Kidney tubule cell (primary cell): ENCODE results near the gene GMDS.
A peak's percentile ranks its signal among the peaks of the same experiment; 100 is the strongest.

Source experiments
- DNase-seq: peaks from one replicate; pipeline ENCODE4 v3.0.0-alpha.2; 2018; ENCODE audit warnings: low spot score

GMDS gene

GRCh38 chr6:1895721-1896120, 349.7 kb downstream of the GMDS start:
- peak; percentile 15 for DNase-seq

GRCh38 chr6:1894954-1895353, 350.5 kb downstream of the GMDS start:
- DNase-seq = no peak

DNA sequence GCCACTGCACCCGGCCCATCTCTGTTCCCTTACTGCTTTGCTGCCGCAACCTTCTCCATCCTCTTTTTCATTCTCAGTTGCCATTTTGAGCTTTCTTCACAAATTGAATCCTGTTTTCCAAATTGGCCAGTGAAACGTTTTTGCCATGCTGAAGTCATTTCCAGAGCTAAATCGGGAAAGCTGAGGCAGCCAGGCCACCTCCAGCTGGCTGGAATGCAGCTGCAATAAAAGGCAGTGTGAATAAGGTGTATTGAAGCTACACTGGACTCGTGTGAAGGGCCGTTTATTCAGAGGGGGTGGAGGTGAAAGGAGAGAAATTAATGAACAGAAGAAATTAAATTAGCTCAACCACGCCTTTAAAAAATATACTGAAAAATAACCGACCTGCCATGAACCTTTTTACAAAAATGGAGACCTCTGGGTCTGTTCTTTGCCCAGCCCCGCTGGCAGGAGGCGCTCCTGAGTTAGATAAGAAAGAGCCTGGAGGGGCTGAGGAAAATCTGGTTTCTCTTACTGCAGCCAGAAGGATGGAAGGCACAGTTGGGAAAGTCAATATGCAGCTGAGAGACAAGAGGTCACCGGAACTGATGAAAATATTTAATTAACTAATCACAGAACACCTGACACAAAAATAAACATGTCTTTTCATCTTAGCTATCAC, 351.8 kb downstream of the GMDS start:
- no peak for DNase-seq

DNA sequence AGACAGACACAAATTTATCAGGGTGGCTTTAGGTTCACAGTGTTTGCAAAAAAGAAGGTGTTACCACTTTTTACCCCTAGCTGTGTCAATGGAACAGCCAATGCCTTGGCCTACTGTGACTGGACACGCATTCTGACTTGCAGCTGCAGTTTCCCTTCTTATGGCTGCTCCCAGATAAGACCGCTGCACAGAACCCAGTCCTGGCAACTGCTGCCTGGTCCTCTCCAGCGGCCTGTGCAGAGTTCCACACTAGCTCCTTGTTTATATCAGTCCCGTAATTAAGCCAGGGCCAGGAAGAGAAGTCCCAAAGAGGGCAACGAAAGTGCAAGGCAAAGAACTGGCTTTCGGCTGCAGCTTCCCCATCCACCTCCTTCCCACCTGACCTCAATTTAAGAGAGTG, 352.7 kb downstream of the GMDS start:
- DNase-seq = no peak

- DNase-seq = no peak
Observed at GRCh38 chr6:1890987-1891386, 354.4 kb downstream of the GMDS start.

GRCh38 chr6:1890071-1890470, 355.3 kb downstream of the GMDS start:
- DNase-seq = peak; percentile 14

DNA sequence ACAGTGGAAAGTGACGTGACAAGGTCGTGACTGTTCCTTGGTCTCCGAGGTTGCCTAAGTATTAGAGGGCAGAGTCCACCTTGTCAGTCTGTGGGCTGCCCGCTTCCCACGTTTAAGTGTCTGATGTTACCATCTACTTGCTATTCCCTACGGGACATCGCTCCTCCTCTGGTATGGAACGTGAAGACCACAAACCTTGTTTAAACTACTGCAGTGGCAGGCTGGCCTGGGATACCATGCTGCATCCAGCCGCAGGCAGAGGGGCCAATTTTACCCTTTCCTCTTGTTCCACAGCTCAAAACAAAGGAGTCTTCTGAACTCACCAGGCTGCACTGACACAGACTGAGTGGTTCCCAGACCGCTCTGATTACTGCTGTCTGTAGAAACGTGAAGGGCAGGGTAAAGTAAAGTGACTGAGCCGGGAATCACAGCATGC, 359.8 kb downstream of the GMDS start:
- DNase-seq = no peak

DNA sequence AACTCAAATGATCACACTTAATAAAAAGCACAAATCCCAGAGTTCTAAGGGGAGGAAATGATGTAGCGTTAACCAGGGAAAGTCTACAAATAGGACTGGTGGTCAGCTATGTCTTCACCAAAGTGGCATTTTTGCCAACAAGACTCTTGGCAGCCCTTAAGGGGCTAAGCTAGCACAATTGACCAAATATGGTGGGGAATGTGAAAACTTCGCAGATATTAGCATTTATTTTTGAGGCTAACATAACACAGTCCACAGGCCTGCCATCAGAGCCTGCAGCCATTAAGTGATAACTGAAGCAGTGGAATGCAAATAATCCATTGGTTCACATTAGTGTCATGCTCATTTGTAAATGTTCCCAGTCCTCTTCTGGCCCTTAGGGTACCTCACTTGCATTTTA, 361.1 kb downstream of the GMDS start:
- no peak for DNase-seq

- no peak for DNase-seq
Observed at GRCh38 chr6:1878330-1878729, 367.1 kb downstream of the GMDS start.

DNA sequence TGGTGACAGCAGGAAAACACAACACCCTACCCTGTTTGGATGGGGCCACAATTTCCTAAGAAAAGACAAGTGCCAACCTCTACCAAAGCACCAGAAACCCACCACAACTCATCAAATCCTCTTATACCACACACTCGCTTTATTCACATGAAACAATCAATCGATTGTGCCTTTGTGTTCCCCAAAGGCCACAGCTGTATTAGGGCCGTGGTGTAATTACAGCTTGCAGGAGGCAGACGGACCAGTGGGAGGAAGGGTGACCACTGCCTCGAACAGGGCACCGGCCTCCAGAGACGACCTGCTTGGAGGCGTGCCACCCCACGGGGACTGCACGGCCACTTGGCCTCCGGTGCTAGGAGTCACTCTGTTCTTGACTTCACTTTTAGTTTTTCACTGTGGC, 371.6 kb downstream of the GMDS start:
- no peak for DNase-seq

DNA sequence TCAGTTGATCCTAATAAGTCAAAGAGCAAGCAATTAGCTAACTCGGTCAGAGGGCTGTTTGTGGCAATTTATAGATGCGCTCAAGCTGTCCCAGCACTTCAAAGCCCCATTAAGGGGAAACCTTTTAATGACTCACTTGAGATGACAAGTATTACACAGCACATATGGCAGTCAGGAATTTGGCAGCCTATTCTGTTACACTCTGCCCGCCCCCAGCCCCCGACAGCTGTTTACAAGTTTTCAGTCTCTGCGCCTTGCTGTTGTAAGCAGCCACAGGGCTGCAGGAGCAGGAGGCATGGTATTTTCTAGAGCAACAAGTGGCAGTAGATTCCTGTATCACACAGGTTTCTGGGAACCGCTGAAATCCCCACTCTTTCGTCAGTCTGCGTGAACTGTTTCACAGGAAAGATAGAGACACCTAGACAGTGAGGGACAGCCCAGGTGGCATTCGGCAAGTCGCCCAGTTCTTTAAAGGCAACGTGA, 372.7 kb downstream of the GMDS start:
- peak; percentile 14 for DNase-seq

GRCh38 chr6:1871724-1872315, 373.6 kb downstream of the GMDS start:
- DNase-seq = no peak

DNA sequence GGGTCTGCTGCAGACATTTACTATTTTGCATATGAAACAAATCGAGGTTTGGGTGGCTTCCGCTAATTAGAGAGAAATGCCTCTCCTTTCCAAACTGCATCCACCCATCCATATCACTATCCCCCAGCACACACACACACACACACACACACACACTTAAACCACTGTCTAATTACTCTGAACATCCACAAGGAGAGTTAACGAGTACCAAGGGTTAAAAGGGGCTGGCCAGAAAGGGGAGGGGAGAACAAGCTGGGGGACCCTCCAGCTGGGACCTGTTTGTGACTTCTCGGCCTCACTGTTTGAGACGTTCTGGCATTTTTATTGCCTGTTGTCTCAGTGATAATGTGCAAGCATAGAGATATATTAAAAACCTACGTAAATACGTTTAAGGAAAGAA, 374.5 kb downstream of the GMDS start:
- DNase-seq = no peak

- DNase-seq = no peak
Observed at GRCh38 chr6:1870251-1870650, 375.2 kb downstream of the GMDS start.

DNA sequence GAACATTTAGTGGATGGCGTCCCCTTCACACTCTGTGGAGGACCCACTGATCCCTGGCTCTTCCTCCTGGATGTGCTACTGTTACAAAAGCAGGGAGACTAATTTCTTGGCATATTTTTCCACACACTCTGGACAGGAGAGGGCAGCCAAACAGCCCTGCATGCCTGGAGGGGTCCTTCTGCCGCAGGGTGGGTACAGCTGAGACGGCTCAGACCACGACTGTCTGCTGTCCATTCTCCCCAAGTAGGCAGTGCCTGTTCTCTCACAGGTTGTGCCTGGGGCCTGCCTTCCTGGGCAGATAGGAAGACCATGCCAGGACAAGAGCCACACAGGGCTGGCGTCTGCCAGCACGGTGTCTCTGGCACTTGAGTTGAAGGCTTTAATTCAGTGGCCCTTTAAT, 375.6 kb downstream of the GMDS start:
- DNase-seq = no peak

GRCh38 chr6:1869308-1869707, 376.1 kb downstream of the GMDS start:
- no peak for DNase-seq

DNA sequence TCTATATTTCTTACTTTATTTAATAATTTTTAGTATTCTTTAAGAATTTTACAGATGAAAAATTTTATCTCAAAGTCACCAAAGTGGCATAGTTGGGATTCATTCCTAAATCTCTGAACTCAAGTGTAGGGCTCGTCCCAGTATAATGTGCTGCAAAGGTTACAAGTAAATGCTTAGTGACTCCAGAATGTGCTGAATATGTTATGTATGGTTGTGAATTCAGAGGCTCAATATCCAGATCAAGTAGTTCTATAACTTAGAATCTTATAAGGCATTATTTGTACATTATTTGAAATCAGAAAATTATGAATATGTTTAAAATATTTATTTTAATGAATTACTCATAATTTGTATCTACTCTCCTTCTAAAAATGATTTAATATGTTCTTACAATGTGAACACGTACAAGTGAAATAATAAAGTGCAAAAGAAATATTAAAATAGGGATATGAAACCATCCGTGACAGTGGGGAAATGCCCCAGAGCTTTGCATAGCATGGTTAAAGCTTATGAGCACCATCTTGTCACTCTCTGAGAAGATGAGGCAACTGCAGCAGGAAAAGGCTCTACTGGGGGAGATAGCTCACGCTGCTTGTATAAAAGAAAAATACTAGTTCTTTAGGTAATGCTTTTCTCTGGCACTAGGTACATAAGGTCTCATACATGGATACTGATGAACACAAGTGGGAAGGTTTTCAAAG, 376.7 kb downstream of the GMDS start:
- no peak for DNase-seq

DNA sequence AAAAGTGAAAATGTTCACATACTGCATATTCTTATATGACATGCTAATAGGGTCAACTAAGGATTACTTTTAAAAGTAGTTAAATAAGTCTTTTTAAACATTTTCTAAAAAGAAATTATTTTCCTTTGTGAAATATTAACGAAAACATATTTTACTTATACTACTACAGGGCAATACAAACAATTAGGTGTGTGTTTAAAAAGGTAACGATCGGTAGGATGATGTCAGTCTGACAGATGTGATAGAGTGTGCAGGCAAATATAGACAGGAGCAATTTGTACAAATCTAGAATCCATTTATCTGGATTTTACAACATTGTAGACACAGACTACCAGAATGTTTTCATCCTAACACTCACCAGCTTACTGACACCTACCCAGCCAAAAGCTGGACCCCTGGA, 378.2 kb downstream of the GMDS start:
- DNase-seq = no peak

- no peak for DNase-seq
Observed at GRCh38 chr6:1865585-1865984, 379.8 kb downstream of the GMDS start.

DNA sequence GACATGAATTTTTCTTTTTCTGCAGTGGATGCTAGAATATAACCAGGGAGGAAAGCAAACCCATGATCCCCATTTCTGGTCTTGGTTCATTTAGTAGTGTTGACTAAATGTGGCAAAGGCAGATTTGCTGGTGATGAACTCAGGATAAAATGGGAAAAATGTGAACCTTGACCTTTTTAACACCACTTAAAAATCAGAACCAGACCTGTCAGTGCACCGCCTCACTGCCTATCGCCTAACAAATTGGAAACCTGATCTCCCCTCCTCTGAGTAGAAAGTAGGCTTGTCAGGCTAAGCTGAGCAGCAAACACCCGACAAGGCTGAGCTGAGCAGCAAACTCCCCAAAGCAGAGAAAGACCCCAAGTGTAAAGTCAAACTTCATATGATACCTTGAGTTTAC, 380.9 kb downstream of the GMDS start:
- peak; percentile 35 for DNase-seq

DNA sequence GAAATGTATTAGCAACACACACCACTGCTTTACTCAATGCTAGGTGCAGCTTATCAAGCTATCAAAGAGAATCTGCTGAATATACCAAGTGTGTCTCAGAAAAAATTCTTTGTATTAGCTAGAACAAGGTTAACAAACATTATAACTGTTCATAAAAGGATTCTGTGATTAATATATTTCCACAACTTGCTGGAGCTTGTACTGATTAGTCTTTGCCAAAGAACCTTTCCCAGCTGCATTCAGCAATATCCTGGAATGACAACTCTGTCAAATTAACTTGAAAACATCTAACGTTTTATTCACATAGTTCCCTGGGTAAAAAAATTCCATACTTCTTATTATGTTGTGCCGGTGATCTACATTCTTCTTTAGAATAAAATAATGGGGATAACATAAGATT, 383.0 kb downstream of the GMDS start:
- no peak for DNase-seq

DNA sequence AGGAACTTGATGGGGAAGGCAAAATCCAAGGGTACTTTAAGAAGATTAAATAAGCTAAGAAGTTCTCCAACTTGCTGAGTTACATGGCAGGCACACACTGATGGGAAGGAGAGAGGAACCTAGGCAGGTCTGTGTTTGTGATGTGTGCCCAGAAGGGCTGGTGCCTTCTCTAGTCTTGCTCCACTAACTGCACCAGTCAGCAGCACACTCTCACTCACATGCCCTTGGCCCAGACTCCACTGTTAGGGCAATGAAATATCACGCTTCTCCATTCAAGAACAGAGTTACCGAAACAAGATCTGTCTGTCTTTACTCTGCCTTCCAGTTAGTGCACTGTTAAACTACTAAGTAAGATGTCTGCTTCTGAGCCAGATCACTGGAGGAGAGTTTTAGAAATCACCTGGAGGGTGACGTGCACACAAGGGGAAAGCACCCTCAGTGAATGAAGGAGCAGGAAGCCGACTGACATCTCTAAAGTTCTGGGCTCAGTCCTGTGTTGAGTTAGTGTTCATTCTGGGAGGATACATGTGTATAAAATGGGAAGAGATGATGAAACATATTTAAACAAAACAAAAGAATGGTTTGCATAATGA, 384.6 kb downstream of the GMDS start:
- no peak for DNase-seq

GRCh38 chr6:1858859-1859258, 386.5 kb downstream of the GMDS start:
- DNase-seq = no peak
